H9 (cell line): ENCODE results near the gene IL20. TPM values are rescaled to one million over a fixed set of nuclear protein-coding genes. Genes with fewer than 3 reads are reported as not detected.

Source experiments
- DNase-seq: peaks from one replicate; pipeline ENCODE4 v3.0.0-alpha.2; 2017
- H2AFZ ChIP-seq: one replicate; pipeline ENCODE4 v1.6.1; 2013; ENCODE audit warnings: mild to moderate bottlenecking, low read length, control low read depth, moderate library complexity
- H2AK5ac ChIP-seq: 2 replicates; pipeline ENCODE4 v1.6.1; 2013; ENCODE audit warnings: low read length, control low read depth, mixed read lengths; ENCODE audit not compliant: insufficient read length
- H2BK120ac ChIP-seq: one replicate; pipeline ENCODE4 v1.6.1; 2013; ENCODE audit warnings: low read depth, mild to moderate bottlenecking, low read length, control low read depth, inconsistent platforms; ENCODE audit not compliant: poor library complexity, severe bottlenecking
- H2BK12ac ChIP-seq: 2 replicates; pipeline ENCODE4 v1.6.1; 2013; ENCODE audit warnings: low read length, control low read depth, mixed read lengths, low read depth; ENCODE audit not compliant: insufficient read length
- H2BK15ac ChIP-seq: 2 replicates; pipeline ENCODE4 v1.6.1; 2013; ENCODE audit warnings: low read depth, low read length, control low read depth
- H2BK20ac ChIP-seq: one replicate; pipeline ENCODE4 v1.6.1; 2013; ENCODE audit warnings: low read depth, mild to moderate bottlenecking, low read length, control low read depth, inconsistent platforms; ENCODE audit not compliant: poor library complexity, severe bottlenecking
- H2BK5ac ChIP-seq: 2 replicates; pipeline ENCODE4 v1.6.1; 2013; ENCODE audit warnings: low read length, control low read depth, mixed read lengths; ENCODE audit not compliant: insufficient read length
- H3K14ac ChIP-seq: 2 replicates; pipeline ENCODE4 v1.6.1; 2013; ENCODE audit warnings: low read length, control low read depth; ENCODE audit not compliant: insufficient read depth
- H3K18ac ChIP-seq: 2 replicates; pipeline ENCODE4 v1.6.1; 2013; ENCODE audit warnings: low read depth, mild to moderate bottlenecking, mixed read lengths, low read length, control low read depth; ENCODE audit not compliant: insufficient read length
- H3K23ac ChIP-seq: 2 replicates; pipeline ENCODE4 v1.6.1; 2013; ENCODE audit warnings: low read length, control low read depth, mixed read lengths, low read depth; ENCODE audit not compliant: insufficient read length
- H3K23me2 ChIP-seq: 2 replicates; pipeline ENCODE4 v1.6.1; 2013; ENCODE audit warnings: low read depth, mild to moderate bottlenecking, mixed read lengths, low read length, control low read depth; ENCODE audit not compliant: insufficient read length, poor library complexity, severe bottlenecking
- H3K27ac ChIP-seq: 2 replicates; pipeline ENCODE4 v1.5.1; 2013; ENCODE audit warnings: low read length, control low read depth, mixed read lengths, low read depth; ENCODE audit not compliant: insufficient read length
- H3K27me3 ChIP-seq: 2 replicates; pipeline ENCODE4 v1.6.1; 2013; ENCODE audit warnings: low read length, control low read depth, inconsistent platforms; ENCODE audit not compliant: insufficient read depth
- H3K4ac ChIP-seq: 2 replicates; pipeline ENCODE4 v1.6.1; 2013; ENCODE audit warnings: low read depth, mild to moderate bottlenecking, control low read depth, inconsistent platforms, low read length, moderate library complexity
- H3K4me1 ChIP-seq: 2 replicates; pipeline ENCODE4 v1.6.1; 2013; ENCODE audit warnings: low read length, control low read depth, inconsistent platforms; ENCODE audit not compliant: insufficient read depth
- H3K4me2 ChIP-seq: 2 replicates; pipeline ENCODE4 v1.6.1; 2013; ENCODE audit warnings: low read length, control low read depth, mixed read lengths; ENCODE audit not compliant: insufficient read length, insufficient read depth
- H3K56ac ChIP-seq: 2 replicates; pipeline ENCODE4 v1.6.1; 2013; ENCODE audit warnings: low read depth, mild to moderate bottlenecking, mixed read lengths, low read length, control low read depth; ENCODE audit not compliant: insufficient read length
- H3K79me1 ChIP-seq: 2 replicates; pipeline ENCODE4 v1.6.1; 2013; ENCODE audit warnings: low read depth, mild to moderate bottlenecking, moderate library complexity, low read length, control low read depth, inconsistent platforms; ENCODE audit not compliant: insufficient read depth, poor library complexity, severe bottlenecking
- H3K79me2 ChIP-seq: 2 replicates; pipeline ENCODE4 v1.6.1; 2013; ENCODE audit warnings: low read length, control low read depth, inconsistent platforms; ENCODE audit not compliant: insufficient read depth
- H3K9ac ChIP-seq: 2 replicates; pipeline ENCODE4 v1.6.1; 2013; ENCODE audit warnings: low read length, control low read depth, mixed read lengths; ENCODE audit not compliant: insufficient read length; ENCODE audit errors: extremely low read depth
- H3K9me3 ChIP-seq: one replicate; pipeline ENCODE4 v1.6.1; 2013; ENCODE audit warnings: low read depth, low read length, inconsistent platforms; ENCODE audit not compliant: control insufficient read depth
- H3T11ph ChIP-seq: one replicate; pipeline ENCODE4 v1.6.1; 2013; ENCODE audit warnings: mild to moderate bottlenecking, low read length, control low read depth, inconsistent platforms
- H4K20me1 ChIP-seq: one replicate; pipeline ENCODE4 v1.6.1; 2013; ENCODE audit not compliant: control insufficient read depth, insufficient read length, insufficient read depth
- H4K5ac ChIP-seq: 2 replicates; pipeline ENCODE4 v1.6.1; 2013; ENCODE audit warnings: low read depth, mild to moderate bottlenecking, mixed read lengths, low read length, control low read depth; ENCODE audit not compliant: insufficient read length
- H4K8ac ChIP-seq: replicated peaks from 2 replicates; pipeline ENCODE4 v1.6.1; 2013; ENCODE audit warnings: low read length, control low read depth, mixed read lengths, low read depth; ENCODE audit not compliant: insufficient read length
- H4K91ac ChIP-seq: 2 replicates; pipeline ENCODE4 v1.6.1; 2013; ENCODE audit warnings: low read depth, mild to moderate bottlenecking, moderate library complexity, mixed read lengths, low read length, control low read depth; ENCODE audit not compliant: insufficient read length
- H3K27ac Mint-ChIP-seq, 3 experiments: 2 replicates in 2 of 3; 3 replicates in 1 of 3; pipeline ENCODE4 v1.8.0; 2020 to 2021; ENCODE audit warnings: mixed read lengths in 3 of 3, mild to moderate bottlenecking in 1 of 3, moderate library complexity in 1 of 3
- H3K27me3 Mint-ChIP-seq: 2 replicates; pipeline ENCODE4 v1.8.0; 2021; ENCODE audit warnings: low read depth, mild to moderate bottlenecking, moderate library complexity, mixed read lengths
- H3K36me3 Mint-ChIP-seq, 3 experiments: 2 replicates in 2 of 3; 3 replicates in 1 of 3; pipeline ENCODE4 v1.8.0; 2020 to 2021; ENCODE audit warnings: low read depth in 3 of 3, mixed read lengths in 3 of 3; ENCODE audit not compliant: insufficient read depth in 1 of 3
- H3K4me1 Mint-ChIP-seq, 2 experiments: 2 replicates each; pipeline ENCODE4 v1.8.0; 2020; ENCODE audit warnings: mixed read lengths in 2 of 2
- H3K4me3 Mint-ChIP-seq, 2 experiments: 2 replicates in 1 of 2; 3 replicates in 1 of 2; pipeline ENCODE4 v1.8.0; 2020 to 2021; ENCODE audit warnings: mild to moderate bottlenecking in 2 of 2, mixed read lengths in 2 of 2, moderate library complexity in 1 of 2
- H3K9me3 Mint-ChIP-seq, 2 experiments: 2 replicates in 1 of 2; 3 replicates in 1 of 2; pipeline ENCODE4 v1.8.0; 2020; ENCODE audit warnings: mild to moderate bottlenecking in 2 of 2, mixed read lengths in 2 of 2, moderate library complexity in 1 of 2
- CTCF ChIP-seq: fragments of 200-600 bp; sonication (generic); conservative IDR thresholded peaks from 3 replicates; pipeline ENCODE4 v1.8.0; 2021; ENCODE audit warnings: antibody characterized with exemption, mild to moderate bottlenecking
- WGBS: extraction: QIAGEN DNeasy Blood & Tissue Kit; methylation state at CpG from one replicate; pipeline ENCODE4 v1.1.7; 2013; ENCODE audit warnings: missing lambda C conversion rate, low lambda C conversion rate, mixed read lengths; ENCODE audit not compliant: insufficient read length; ENCODE audit errors: extremely low coverage; 5-methylcytosine and 5-hydroxymethylcytosine counted together
- total RNA-seq: library from RNA; stranded (reverse); gene quantifications from 2 replicates; pipeline ENCODE4 v1.2.1, GENCODE V29; 2021

The IL20 gene
- total RNA-seq, 1 experiment from 2014 or later, result not detected

- Histone ChIP-seq H2BK15ac (no peak overlapping the region), H3K27me3 (no peaks in the 10 kb centered on the region), H2AK5ac (no peak overlapping the region), H3K9ac (no peak overlapping the region), H2BK120ac (no peak overlapping the region), H4K20me1 (no peaks in the 10 kb centered on the region), H3K27ac (no peak overlapping the region), H3K79me2 (no peaks in the 10 kb centered on the region), H3K4me2 (no peak overlapping the region), H2BK20ac (no peak overlapping the region), H3K23me2 (no peaks in the 10 kb centered on the region), H2AFZ (no peak overlapping the region), H3K56ac (no peak overlapping the region), H2BK12ac (no peak overlapping the region), H4K5ac (no peak overlapping the region), H4K8ac (no peak overlapping the region), H3K4me1 (no peaks in the 10 kb centered on the region), H3T11ph (no peak overlapping the region), H3K14ac (no peak overlapping the region; the same call in 1 of the 2 replicates), H3K9me3 (no peaks in the 10 kb centered on the region), H3K23ac (no peak overlapping the region), H2BK5ac (no peak overlapping the region), H3K18ac (no peak overlapping the region), H3K4ac (no peak overlapping the region), H3K79me1 (no peaks in the 10 kb centered on the region), H4K91ac (no peak overlapping the region)
- no peak for DNase-seq
- H3K27me3 Mint-ChIP-seq, result peaks cover 28% of the 10 kb centered on the region
- no peak overlapping the region for H3K27ac Mint-ChIP-seq
- H3K4me1 Mint-ChIP-seq, result peaks cover 0 to 2% of the 10 kb centered on the region in 2 experiments; a peak in 1 of 4 replicates
- no peak for TF ChIP-seq CTCF
- no peak overlapping the region for H3K4me3 Mint-ChIP-seq
- peaks cover 18 to 24% of the 10 kb centered on the region in 2 experiments for H3K9me3 Mint-ChIP-seq
- peaks cover 0 to 11% (median 0%) of the 10 kb centered on the region in 3 experiments; a peak in 2 of 7 replicates for H3K36me3 Mint-ChIP-seq
- WGBS, result no CpG with 5 or more reads among the region's 3 CpGs
Measured at GRCh38 chr1:206854401-206855129, 10.9 kb upstream of the IL20 start.
